HepG2 (cell line): Measurements from ENCODE around the gene WNT2B. TPM values are rescaled to one million over a fixed set of nuclear protein-coding genes. Genes with fewer than 3 reads are reported as not detected.

Experiments
- ATAC-seq: fragments of 200-7000 bp; cut with Tn5 transposase; 3 replicates; pipeline ENCODE4 v1.9.1; 2020; ENCODE audit warnings: mild to moderate bottlenecking, moderate library complexity
- BruUV-seq: library from RNA; stranded (reverse); fragments of 400-500 nt; replicated peaks from 2 replicates; lab custom pipeline; 2021; lab: Mats Ljungman, UMichigan
- CTCF ChIA-PET: fragments of 300-600 bp; formaldehyde crosslinking; extraction: SDS; loops from one replicate; lab custom pipeline; 2021; ENCODE audit warnings: low total read pairs, inconsistent platforms, low intra/inter-chr PET ratio; lab: Yijun Ruan, JAX
- POLR2A ChIA-PET: fragments of 350-600 bp; sonication (Branson Sonifier 250); formaldehyde crosslinking; loops from one replicate; lab custom pipeline; 2020; ENCODE audit warnings: antibody characterized with exemption, inconsistent platforms; lab: Yijun Ruan, JAX
- DNase-seq: peaks from one replicate; pipeline ENCODE4 v3.0.0-alpha.2; 2015; ENCODE audit warnings: low spot score
- FAIRE-seq: peaks from 3 replicates; lab custom pipeline; 2011; peaks lifted over from hg19 to GRCh38; lab: Jason Lieb, UNC
- H2AFZ ChIP-seq: one replicate; pipeline ENCODE4 v1.6.1; 2011; ENCODE audit warnings: low read length, inconsistent platforms
- H3K27ac ChIP-seq: fragments of 300-600 bp; 3 replicates; pipeline ENCODE4 v1.8.0; 2011; ENCODE audit warnings: mixed run types, mild to moderate bottlenecking, mixed read lengths, low read length, inconsistent platforms; ENCODE audit not compliant: insufficient read depth; ENCODE audit errors: extremely low read length
- H3K27me3 ChIP-seq, 2 experiments: fragments of 200-600 bp in 1 of 2; 2 replicates in 1 of 2; 3 replicates in 1 of 2; pipeline versions ENCODE4 v1.6.0 to v1.8.0; 2011; ENCODE audit warnings: low read length in 2 of 2, mild to moderate bottlenecking in 2 of 2, moderate library complexity in 2 of 2, inconsistent platforms in 1 of 2; ENCODE audit not compliant: insufficient read depth in 2 of 2, control insufficient read depth in 1 of 2
- H3K36me3 ChIP-seq, 2 experiments: fragments of 200-600 bp in 1 of 2; replicated peaks in 1 of 2; 2 replicates in 1 of 2; 3 replicates in 1 of 2; pipeline versions ENCODE4 v1.5.1 to v1.8.0; 2011; ENCODE audit warnings: low read length in 2 of 2, inconsistent platforms in 1 of 2; ENCODE audit not compliant: insufficient read depth in 2 of 2, control insufficient read depth in 1 of 2
- H3K4me1 ChIP-seq: 2 replicates; pipeline ENCODE4 v1.5.1; 2012; ENCODE audit warnings: low read length, inconsistent platforms; ENCODE audit not compliant: insufficient read depth
- H3K4me2 ChIP-seq: 2 replicates; pipeline ENCODE4 v1.6.0; 2011; ENCODE audit warnings: low read depth, low read length, inconsistent platforms
- H3K4me3 ChIP-seq, 3 experiments: fragments of 200-600 bp in 1 of 3; sonication (generic), shearing (Covaris generic) in 1 of 3; replicated peaks in 1 of 3; 2 replicates each; pipeline ENCODE4 v1.5.1; 2011 to 2016; ENCODE audit warnings: low read length in 3 of 3, inconsistent platforms in 2 of 3, low read depth in 2 of 3, mild to moderate bottlenecking in 2 of 3, control low read depth in 1 of 3, mixed read lengths in 1 of 3; ENCODE audit not compliant: insufficient read depth in 1 of 3
- H3K79me2 ChIP-seq: one replicate; pipeline ENCODE4 v1.6.1; 2011; ENCODE audit warnings: low read length, inconsistent platforms; ENCODE audit not compliant: insufficient read depth
- H3K9ac ChIP-seq: 2 replicates; pipeline ENCODE4 v1.6.0; 2011; ENCODE audit warnings: mild to moderate bottlenecking, low read depth, low read length, inconsistent platforms; ENCODE audit not compliant: insufficient read depth
- H3K9me3 ChIP-seq: 2 replicates; pipeline ENCODE4 v1.5.1; 2012; ENCODE audit warnings: mild to moderate bottlenecking, low read length
- H4K20me1 ChIP-seq: 2 replicates; pipeline ENCODE4 v1.6.0; 2011; ENCODE audit warnings: inconsistent platforms, mild to moderate bottlenecking, low read length, moderate library complexity; ENCODE audit not compliant: insufficient read depth
- ARID3A ChIP-seq: IDR thresholded peaks from 2 replicates; pipeline ENCODE4 v1.6.1; 2012; ENCODE audit warnings: low read depth, low read length, improper control_type of control experiment
- EP300 ChIP-seq, 3 experiments: sonication (generic) in 1 of 3; formaldehyde crosslinking in 1 of 3; IDR thresholded peaks; 2 replicates each; pipeline versions ENCODE4 v1.5.1 to v1.6.1; 2011 to 2020; ENCODE audit warnings: low read depth in 2 of 3, low read length in 2 of 3, borderline replicate concordance in 1 of 3, improper control_type of control experiment in 1 of 3, mild to moderate bottlenecking in 1 of 3, missing genetic modification reagents in 1 of 3, moderate library complexity in 1 of 3
- FOXA3 ChIP-seq: IDR thresholded peaks from 2 replicates; pipeline ENCODE4 v1.6.1; 2016; ENCODE audit warnings: missing genetic modification reagents, missing compliant biosample characterization
- HHEX ChIP-seq: IDR thresholded peaks from 2 replicates; pipeline ENCODE4 v1.6.1; 2016; ENCODE audit warnings: control low read depth
- MXD1 ChIP-seq: sonication (generic); formaldehyde crosslinking; IDR thresholded peaks from 2 replicates; pipeline ENCODE4 v1.4.0; 2020; ENCODE audit warnings: mild to moderate bottlenecking, missing genetic modification reagents
- SIX1 ChIP-seq: sonication (generic); formaldehyde crosslinking; IDR thresholded peaks from 2 replicates; pipeline ENCODE4 v1.4.0; 2020; ENCODE audit warnings: missing genetic modification reagents, borderline replicate concordance
- TBP ChIP-seq: sonication (generic); formaldehyde crosslinking; IDR thresholded peaks from 2 replicates; pipeline ENCODE4 v1.5.0; 2020; ENCODE audit warnings: missing genetic modification reagents
- TCF7 ChIP-seq: sonication (generic); IDR thresholded peaks from 2 replicates; pipeline ENCODE4 v1.6.1; 2016; ENCODE audit warnings: antibody characterized with exemption, low read depth
- YY1 ChIP-seq: IDR thresholded peaks from 2 replicates; pipeline ENCODE4 v1.6.1; 2011; ENCODE audit warnings: low read length, low read depth, moderate library complexity, mild to moderate bottlenecking; ENCODE audit not compliant: insufficient read depth, insufficient replicate concordance
- ZMYM3 ChIP-seq: sonication (generic); formaldehyde crosslinking; IDR thresholded peaks from 2 replicates; pipeline ENCODE4 v1.5.1; 2020; ENCODE audit warnings: mild to moderate bottlenecking, missing genetic modification reagents
- ZNF468 ChIP-seq: sonication (generic); formaldehyde crosslinking; IDR thresholded peaks from 2 replicates; pipeline ENCODE4 v1.8.0; 2022; ENCODE audit warnings: mild to moderate bottlenecking, moderate library complexity, missing genetic modification reagents
- ZNF530 ChIP-seq: sonication (generic); formaldehyde crosslinking; IDR thresholded peaks from 2 replicates; pipeline ENCODE4 v1.5.0; 2020; ENCODE audit warnings: low read depth, mild to moderate bottlenecking, missing genetic modification reagents
- ZNF629 ChIP-seq: sonication (generic); formaldehyde crosslinking; conservative IDR thresholded peaks from 2 replicates; pipeline ENCODE4 v1.5.0; 2020; ENCODE audit warnings: missing genetic modification reagents
- ZNF703 ChIP-seq: sonication (generic); formaldehyde crosslinking; IDR thresholded peaks from 2 replicates; pipeline ENCODE4 v1.5.1; 2020; ENCODE audit warnings: missing genetic modification reagents, mild to moderate bottlenecking, moderate library complexity, borderline replicate concordance
- WGBS: methylation state at CpG from one replicate; pipeline ENCODE4 v1.1.6; 2017; ENCODE audit warnings: low lambda C conversion rate; 5-methylcytosine and 5-hydroxymethylcytosine counted together
- in situ Hi-C: cut with HindIII; loops from 2 replicates; pipeline ENCODE4 v1.10.0; 2017; ENCODE audit warnings: low pct_unique_long_range_greater_than_20kb; ENCODE audit not compliant: extremely low pct_ligation_motif_present
- intact Hi-C: fragments of 100-400 bp; cut with micrococcal nuclease; formaldehyde crosslinking; loops from one replicate; pipeline ENCODE4 v1.10.0; 2022; ENCODE audit not compliant: unreplicated experiment
- polyA plus RNA-seq, 8 experiments: library from polyadenylated mRNA; depleted of rRNA in 3 of 8; stranded (reverse) in 7 of 8; unstranded in 1 of 8; fragments of >200 nt; fragmentation: Illumina TruSeq in 4 of 8; extraction: Trizol in 4 of 8; gene quantifications; 2 replicates each; pipeline versions ENCODE4 v1.2.1 to v1.2.3, GENCODE V29; 2011 to 2016; ENCODE audit warnings: low read depth in 4 of 8, missing spikeins in 1 of 8, mixed read lengths in 1 of 8; ENCODE audit not compliant: insufficient read depth in 1 of 8
- total RNA-seq, 5 experiments: library from RNA; depleted of rRNA; stranded (reverse); fragments of >200 nt; fragmentation: Illumina TruSeq; extraction: Trizol; gene quantifications; 2 replicates each; pipeline ENCODE4 v1.2.3, GENCODE V29; 2016; ENCODE audit warnings: low read depth in 1 of 5
- TF ChIP-seq, protein P1 (sequence below): sonication (generic); formaldehyde crosslinking; IDR thresholded peaks from 2 replicates; pipeline ENCODE4 v1.4.0; 2020; ENCODE audit warnings: mild to moderate bottlenecking, missing genetic modification reagents, borderline replicate concordance

WNT2B gene
- total and polyA plus RNA-seq, 2 of the 13 experiments (the other 11 are each of a cell fraction or from before 2014, with no cell fraction given), result 0.11 to 0.32 TPM

- TF ChIP-seq MXD1 (CRISPR knock-in tag) (peak; percentile 17; the same call in 1 of the 2 replicates), ZMYM3 (peak; percentile 82), TBP (no peak), ZNF629 (CRISPR knock-in tag) (peak; percentile 77), ZNF468 (CRISPR knock-in tag) (no peak)
These were observed at the start of gene WNT2B (continued) for GRCh38 chr1:112508278-112509004.

GRCh38 chr1:112460615-112461014 lies 48.1 kb upstream of the WNT2B start:
- no peak overlapping the region for H3K27ac ChIP-seq
- ATAC-seq (no peak; the same call in 2 of the 3 replicates), DNase-seq (peak; percentile 48), FAIRE-seq (no peak)
- peaks cover 34% of the 10 kb centered on the region for H3K4me1 ChIP-seq
- ChIA-PET CTCF (no interaction called here), POLR2A (no interaction called here)
- peaks cover 9 to 19% of the 10 kb centered on the region in 2 experiments; a peak in 3 of 5 replicates for H3K36me3 ChIP-seq
- intact Hi-C loops, result no loop called here
- no peaks in the 10 kb centered on the region; a peak in 1 of 5 replicates for H3K27me3 ChIP-seq
- H3K9me3 ChIP-seq, result no peaks in the 10 kb centered on the region
- no peak overlapping the region for H3K4me3 ChIP-seq
- in situ Hi-C loops, result loop anchor here (5.0 kb wide), 1 partner anchor 63 kb away; the partner anchor contains the start of gene CTTNBP2NL
- BruUV-seq, result no TSS peak
- no peak overlapping the region for H3K4me2 ChIP-seq
- H4K20me1 ChIP-seq, result no peaks in the 10 kb centered on the region
- WGBS, result 35% methylated on average over 2 of the region's 2 CpGs
- no peaks in the 10 kb centered on the region for H3K79me2 ChIP-seq
- H2AFZ ChIP-seq, result no peak overlapping the region
- no peak overlapping the region for H3K9ac ChIP-seq
- TF ChIP-seq ZNF530 (CRISPR knock-in tag), result no peak
- 0 out of 2 replicates have a peak, but pooled peaks have one; percentile 14 for TF ChIP-seq ARID3A
- peak; percentile 49; the same call in 1 of the 2 replicates for TF ChIP-seq SIX1 (CRISPR knock-in tag)
- TF ChIP-seq EP300 (IDR thresholded peaks at IDR 0.05; ENCODE audit: low read depth in 2 of 2, low read length in 2 of 2), result peak in 1 of 2 experiments; percentile 5; a peak in 1 of 4 replicates
- no peak for TF ChIP-seq EP300 (CRISPR knock-in tag; IDR thresholded peaks at IDR 0.05; ENCODE audit: borderline replicate concordance)
- 0 out of 2 replicates have a peak, but pooled peaks have one; percentile 24 for TF ChIP-seq FOXA3 (CRISPR knock-in tag)
- no peak for TF ChIP-seq YY1
- TF ChIP-seq, protein P1, sequence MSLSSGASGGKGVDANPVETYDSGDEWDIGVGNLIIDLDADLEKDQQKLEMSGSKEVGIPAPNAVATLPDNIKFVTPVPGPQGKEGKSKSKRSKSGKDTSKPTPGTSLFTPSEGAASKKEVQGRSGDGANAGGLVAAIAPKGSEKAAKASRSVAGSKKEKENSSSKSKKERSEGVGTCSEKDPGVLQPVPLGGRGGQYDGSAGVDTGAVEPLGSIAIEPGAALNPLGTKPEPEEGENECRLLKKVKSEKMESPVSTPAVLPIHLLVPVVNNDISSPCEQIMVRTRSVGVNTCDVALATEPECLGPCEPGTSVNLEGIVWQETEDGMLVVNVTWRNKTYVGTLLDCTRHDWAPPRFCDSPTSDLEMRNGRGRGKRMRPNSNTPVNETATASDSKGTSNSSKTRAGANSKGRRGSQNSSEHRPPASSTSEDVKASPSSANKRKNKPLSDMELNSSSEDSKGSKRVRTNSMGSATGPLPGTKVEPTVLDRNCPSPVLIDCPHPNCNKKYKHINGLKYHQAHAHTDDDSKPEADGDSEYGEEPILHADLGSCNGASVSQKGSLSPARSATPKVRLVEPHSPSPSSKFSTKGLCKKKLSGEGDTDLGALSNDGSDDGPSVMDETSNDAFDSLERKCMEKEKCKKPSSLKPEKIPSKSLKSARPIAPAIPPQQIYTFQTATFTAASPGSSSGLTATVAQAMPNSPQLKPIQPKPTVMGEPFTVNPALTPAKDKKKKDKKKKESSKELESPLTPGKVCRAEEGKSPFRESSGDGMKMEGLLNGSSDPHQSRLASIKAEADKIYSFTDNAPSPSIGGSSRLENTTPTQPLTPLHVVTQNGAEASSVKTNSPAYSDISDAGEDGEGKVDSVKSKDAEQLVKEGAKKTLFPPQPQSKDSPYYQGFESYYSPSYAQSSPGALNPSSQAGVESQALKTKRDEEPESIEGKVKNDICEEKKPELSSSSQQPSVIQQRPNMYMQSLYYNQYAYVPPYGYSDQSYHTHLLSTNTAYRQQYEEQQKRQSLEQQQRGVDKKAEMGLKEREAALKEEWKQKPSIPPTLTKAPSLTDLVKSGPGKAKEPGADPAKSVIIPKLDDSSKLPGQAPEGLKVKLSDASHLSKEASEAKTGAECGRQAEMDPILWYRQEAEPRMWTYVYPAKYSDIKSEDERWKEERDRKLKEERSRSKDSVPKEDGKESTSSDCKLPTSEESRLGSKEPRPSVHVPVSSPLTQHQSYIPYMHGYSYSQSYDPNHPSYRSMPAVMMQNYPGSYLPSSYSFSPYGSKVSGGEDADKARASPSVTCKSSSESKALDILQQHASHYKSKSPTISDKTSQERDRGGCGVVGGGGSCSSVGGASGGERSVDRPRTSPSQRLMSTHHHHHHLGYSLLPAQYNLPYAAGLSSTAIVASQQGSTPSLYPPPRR, result no peak
- peak; percentile 57 for TF ChIP-seq TCF7
- no peak for TF ChIP-seq ZNF703
- peak; percentile 59 for TF ChIP-seq HHEX (CRISPR knock-in tag)
